Right lobe of liver (tissue), 4 donors: Measurements from ENCODE around the gene SUCO.

Source experiments
- CTCF ChIP-seq, 4 donors: fragments of 200-600 bp in 3 of 4; fragments of 450-650 bp in 1 of 4; IDR thresholded peaks; one replicate each; pipeline versions ENCODE4 v1.5.1 to v1.8.0; 2016 to 2022; ENCODE audit warnings: antibody characterized with exemption in 4 of 4, mild to moderate bottlenecking in 2 of 4
- POLR2A ChIP-seq: fragments of 450-650 bp; IDR thresholded peaks from one replicate; pipeline ENCODE4 v1.6.1; 2017; ENCODE audit warnings: antibody characterized with exemption, mild to moderate bottlenecking
- donor health status: DM: no; HTN: no; CAD: no.
- donor health status: DM: no; HTN: no; CAD: no.
- donor health status: DM: no; HTN: yes; CAD: no.

GRCh38 chr1:172533513-172534151 is 682 bp downstream of the SUCO start:
- TF ChIP-seq CTCF (IDR thresholded peaks at IDR 0.05) (no peak), POLR2A (no peak)
